Liver (tissue), 9 donors: ENCODE data around the gene SEMA4D. TPM values are rescaled to one million over a fixed set of nuclear protein-coding genes. Genes with fewer than 3 reads are reported as not detected.

Source experiments
- DNase-seq: peaks from one replicate; pipeline ENCODE4 v3.0.0-alpha.2; 2017; ENCODE audit warnings: low spot score
- H3K27ac ChIP-seq, 2 donors: one replicate each; pipeline ENCODE4 v1.7.0; 2013; ENCODE audit warnings: inconsistent platforms in 2 of 2, low read length in 2 of 2, control low read depth in 1 of 2, low read depth in 1 of 2, mild to moderate bottlenecking in 1 of 2
- H3K27me3 ChIP-seq, 4 donors: one replicate each; pipeline versions ENCODE4 v1.6.1 to v1.7.0; 2013; ENCODE audit warnings: low read length in 3 of 4, inconsistent platforms in 1 of 4, mild to moderate bottlenecking in 1 of 4, moderate library complexity in 1 of 4; ENCODE audit not compliant: control insufficient read depth in 4 of 4, insufficient read depth in 4 of 4
- H3K36me3 ChIP-seq, 4 donors: one replicate each; pipeline versions ENCODE4 v1.6.1 to v1.7.0; 2013; ENCODE audit warnings: low read length in 3 of 4, mild to moderate bottlenecking in 3 of 4, low read depth in 1 of 4, moderate library complexity in 1 of 4; ENCODE audit not compliant: control insufficient read depth in 4 of 4, insufficient read depth in 3 of 4
- H3K4me1 ChIP-seq, 4 donors: one replicate each; pipeline versions ENCODE4 v1.6.1 to v1.7.0; 2013; ENCODE audit warnings: low read length in 3 of 4, mild to moderate bottlenecking in 3 of 4, moderate library complexity in 1 of 4; ENCODE audit not compliant: control insufficient read depth in 4 of 4, insufficient read depth in 4 of 4
- H3K4me3 ChIP-seq, 3 donors: one replicate each; pipeline versions ENCODE4 v1.6.1 to v1.7.0; 2013; ENCODE audit warnings: low read length in 3 of 3, control low read depth in 1 of 3, low read depth in 1 of 3, mild to moderate bottlenecking in 1 of 3
- H3K9ac ChIP-seq, 2 donors: one replicate each; pipeline ENCODE4 v1.7.0; 2013; ENCODE audit warnings: low read length in 2 of 2, mild to moderate bottlenecking in 2 of 2, moderate library complexity in 2 of 2, control low read depth in 1 of 2, low read depth in 1 of 2
- H3K9me3 ChIP-seq, 4 donors: one replicate each; pipeline versions ENCODE4 v1.6.1 to v1.7.0; 2013; ENCODE audit warnings: low read length in 3 of 4; ENCODE audit not compliant: control insufficient read depth in 4 of 4
- CTCF ChIP-seq: fragments of 150-350 bp; IDR thresholded peaks from 2 replicates; pipeline ENCODE4 v1.5.1; 2017; ENCODE audit warnings: improper control_type of control experiment, low read depth, low read length; ENCODE audit not compliant: missing input control
- EGR1 ChIP-seq, 2 donors: IDR thresholded peaks; 2 replicates each; pipeline ENCODE4 v1.6.1; 2016 to 2018; ENCODE audit warnings: antibody characterized with exemption in 2 of 2, low read depth in 2 of 2
- FOXA2 ChIP-seq: IDR thresholded peaks from 2 replicates; pipeline ENCODE4 v1.6.1; 2016; ENCODE audit warnings: antibody characterized with exemption
- GABPA ChIP-seq, 2 donors: IDR thresholded peaks in 1 of 2; conservative IDR thresholded peaks in 1 of 2; 2 replicates each; pipeline ENCODE4 v1.6.1; 2016; ENCODE audit warnings: antibody characterized with exemption in 2 of 2, mild to moderate bottlenecking in 1 of 2, moderate library complexity in 1 of 2
- HNF4A ChIP-seq, 2 donors: conservative IDR thresholded peaks; 2 replicates each; pipeline ENCODE4 v1.6.1; 2016; ENCODE audit warnings: antibody characterized with exemption in 2 of 2, mild to moderate bottlenecking in 2 of 2
- NR2F2 ChIP-seq: IDR thresholded peaks from 2 replicates; pipeline ENCODE4 v1.6.1; 2016; ENCODE audit warnings: antibody characterized with exemption
- RAD21 ChIP-seq, 2 donors: IDR thresholded peaks; 2 replicates each; pipeline ENCODE4 v1.6.1; 2016; ENCODE audit warnings: antibody characterized with exemption in 2 of 2, mild to moderate bottlenecking in 2 of 2
- REST ChIP-seq: IDR thresholded peaks from 2 replicates; pipeline ENCODE4 v1.6.1; 2016; ENCODE audit warnings: antibody characterized with exemption, mild to moderate bottlenecking
- RXRA ChIP-seq, 2 donors: IDR thresholded peaks; 2 replicates each; pipeline ENCODE4 v1.6.1; 2017 to 2018; ENCODE audit warnings: antibody characterized with exemption in 2 of 2, mild to moderate bottlenecking in 1 of 2
- SP1 ChIP-seq: IDR thresholded peaks from 2 replicates; pipeline ENCODE4 v1.6.1; 2018; ENCODE audit warnings: antibody characterized with exemption, mild to moderate bottlenecking
- YY1 ChIP-seq: IDR thresholded peaks from 2 replicates; pipeline ENCODE4 v1.6.1; 2016; ENCODE audit warnings: antibody characterized with exemption, mild to moderate bottlenecking
- WGBS: extraction: QIAGEN DNeasy Blood & Tissue Kit; methylation state at CpG from one replicate; pipeline ENCODE4 v1.1.7; 2013; 5-methylcytosine and 5-hydroxymethylcytosine counted together
- polyA plus RNA-seq, 2 donors: library from polyadenylated mRNA; stranded (reverse) in 1 of 2; unstranded in 1 of 2; fragments of 200-250 nt in 1 of 2; fragments of >200 nt in 1 of 2; fragmentation: Nextera tagmentation in 1 of 2; extraction: Ambion mirVana in 1 of 2; gene quantifications; one replicate each; pipeline versions ENCODE4 v1.2.1 to v1.2.3, GENCODE V29; 2013 to 2015
- total RNA-seq, 2 donors: library from RNA; depleted of rRNA; stranded (reverse); fragments of >200 nt; gene quantifications; one replicate each; pipeline ENCODE4 v1.2.3, GENCODE V29; 2014
- TF ChIP-seq, protein P1 (sequence below): IDR thresholded peaks from 2 replicates; pipeline ENCODE4 v1.6.1; 2016; ENCODE audit warnings: antibody characterized with exemption
- TF ChIP-seq, protein P2 (sequence below): IDR thresholded peaks from 2 replicates; pipeline ENCODE4 v1.6.1; 2016; ENCODE audit warnings: antibody characterized with exemption
- donor health status: healthy.
- donor health status: healthy.
- donor health status: healthy.
- donor health status: healthy.
- donor health status: healthy.

Gene SEMA4D
- total and polyA plus RNA-seq, 4 donors: 1.4 to 12.0 (median 4.1) TPM

DNA sequence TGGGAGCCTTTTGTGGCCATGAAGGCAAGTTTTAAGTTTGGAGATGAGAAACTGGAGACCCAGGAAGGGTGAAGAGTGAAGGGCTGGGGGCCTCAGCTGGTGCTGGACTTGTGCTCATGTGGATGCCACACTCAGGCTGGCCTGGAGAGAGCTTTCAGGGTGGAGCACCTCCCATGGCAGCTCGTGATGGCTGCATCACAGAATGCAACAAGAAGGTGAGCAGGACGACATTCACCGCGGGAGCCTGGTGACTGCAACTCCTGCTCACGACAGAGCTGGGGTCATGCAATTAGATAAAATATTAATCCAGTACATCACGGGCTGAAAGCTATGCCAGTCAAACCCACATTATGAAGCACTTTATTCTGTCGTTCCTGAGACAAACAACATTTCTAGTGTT, 59.7 kb downstream of the SEMA4D start:
- Histone ChIP-seq H3K27me3 (no peaks in the 10 kb centered on the region), H3K9me3 (no peaks in the 10 kb centered on the region), H3K4me3 (no peak overlapping the region), H3K4me1 (peaks cover 0 to 20% (median 11%) of the 10 kb centered on the region in 4 donors), H3K9ac (no peak overlapping the region), H3K27ac (no peak overlapping the region), H3K36me3 (no peaks in the 10 kb centered on the region)
- 94% methylated on average over 7 of the region's 7 CpGs for WGBS
- no peak for TF ChIP-seq FOXA2
- TF ChIP-seq YY1: no peak
- TF ChIP-seq, protein P1, sequence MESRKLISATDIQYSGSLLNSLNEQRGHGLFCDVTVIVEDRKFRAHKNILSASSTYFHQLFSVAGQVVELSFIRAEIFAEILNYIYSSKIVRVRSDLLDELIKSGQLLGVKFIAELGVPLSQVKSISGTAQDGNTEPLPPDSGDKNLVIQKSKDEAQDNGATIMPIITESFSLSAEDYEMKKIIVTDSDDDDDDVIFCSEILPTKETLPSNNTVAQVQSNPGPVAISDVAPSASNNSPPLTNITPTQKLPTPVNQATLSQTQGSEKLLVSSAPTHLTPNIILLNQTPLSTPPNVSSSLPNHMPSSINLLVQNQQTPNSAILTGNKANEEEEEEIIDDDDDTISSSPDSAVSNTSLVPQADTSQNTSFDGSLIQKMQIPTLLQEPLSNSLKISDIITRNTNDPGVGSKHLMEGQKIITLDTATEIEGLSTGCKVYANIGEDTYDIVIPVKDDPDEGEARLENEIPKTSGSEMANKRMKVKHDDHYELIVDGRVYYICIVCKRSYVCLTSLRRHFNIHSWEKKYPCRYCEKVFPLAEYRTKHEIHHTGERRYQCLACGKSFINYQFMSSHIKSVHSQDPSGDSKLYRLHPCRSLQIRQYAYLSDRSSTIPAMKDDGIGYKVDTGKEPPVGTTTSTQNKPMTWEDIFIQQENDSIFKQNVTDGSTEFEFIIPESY: no peak
- no peak for TF ChIP-seq GABPA (IDR thresholded peaks at IDR 0.05 in 1 of 2, conservative IDR thresholded peaks at IDR 0.05 in 1 of 2)
- TF ChIP-seq SP1: no peak
- no peak for TF ChIP-seq CTCF
- no peak for TF ChIP-seq NR2F2
- TF ChIP-seq, protein P2, sequence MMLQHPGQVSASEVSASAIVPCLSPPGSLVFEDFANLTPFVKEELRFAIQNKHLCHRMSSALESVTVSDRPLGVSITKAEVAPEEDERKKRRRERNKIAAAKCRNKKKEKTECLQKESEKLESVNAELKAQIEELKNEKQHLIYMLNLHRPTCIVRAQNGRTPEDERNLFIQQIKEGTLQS: no peak
- TF ChIP-seq RXRA (IDR thresholded peaks at IDR 0.05): no peak
- TF ChIP-seq EGR1 (IDR thresholded peaks at IDR 0.05; ENCODE audit: low read depth in 2 of 2): no peak
- TF ChIP-seq RAD21 (IDR thresholded peaks at IDR 0.05): no peak
- no peak for TF ChIP-seq REST
- DNase-seq: no peak

GRCh38 chr9:89437772-89438171, 60.1 kb downstream of the SEMA4D start:
- H3K9ac ChIP-seq: no peak overlapping the region
- TF ChIP-seq REST: no peak
- no peak for TF ChIP-seq EGR1 (IDR thresholded peaks at IDR 0.05; ENCODE audit: low read depth in 2 of 2)
- no peak for TF ChIP-seq RXRA (IDR thresholded peaks at IDR 0.05)
- TF ChIP-seq HNF4A (conservative IDR thresholded peaks at IDR 0.05): no peak
- no peak for TF ChIP-seq GABPA (IDR thresholded peaks at IDR 0.05 in 1 of 2, conservative IDR thresholded peaks at IDR 0.05 in 1 of 2)
- H3K27ac ChIP-seq: no peak overlapping the region
- peaks cover 0 to 20% (median 11%) of the 10 kb centered on the region in 4 donors for H3K4me1 ChIP-seq
- DNase-seq: no peak
- H3K27me3 ChIP-seq: no peaks in the 10 kb centered on the region
- WGBS: 90% methylated on average over 5 of the region's 5 CpGs
- no peaks in the 10 kb centered on the region for H3K9me3 ChIP-seq
- H3K36me3 ChIP-seq: no peaks in the 10 kb centered on the region
- no peak overlapping the region for H3K4me3 ChIP-seq
